Mucosa of descending colon (tissue), 3 donors: ENCODE results near the gene DGKB. TPM values are rescaled to one million over a fixed set of nuclear protein-coding genes. Genes with fewer than 3 reads are reported as not detected.
A peak's percentile ranks its signal among the peaks of the same experiment; 100 is the strongest.

Source experiments
- ATAC-seq: fragments of 200-7000 bp; cut with Tn5 transposase; one replicate; pipeline ENCODE4 v1.9.1; 2020; ENCODE audit warnings: mild to moderate bottlenecking, moderate library complexity
- DNase-seq, 3 donors: peaks; one replicate each; pipeline ENCODE4 v3.0.0-alpha.2; 2020
- H3K36me3 ChIP-seq: fragments of 200-600 bp; one replicate; pipeline ENCODE4 v1.8.0; 2021; ENCODE audit warnings: low read depth, mild to moderate bottlenecking
- H3K4me1 ChIP-seq: fragments of 200-600 bp; one replicate; pipeline ENCODE4 v1.8.0; 2021; ENCODE audit warnings: low read depth, mild to moderate bottlenecking
- H3K4me3 ChIP-seq: fragments of 200-600 bp; one replicate; pipeline ENCODE4 v1.8.0; 2021; ENCODE audit warnings: mild to moderate bottlenecking
- H3K9me3 ChIP-seq: fragments of 200-600 bp; one replicate; pipeline ENCODE4 v1.8.0; 2021; ENCODE audit warnings: mild to moderate bottlenecking
- intact Hi-C, 2 donors: fragments of 100-400 bp; cut with DNase I in 1 of 2; cut with micrococcal nuclease in 1 of 2; formaldehyde crosslinking; loops; one replicate each; pipeline versions ENCODE4 v1.11.0 to v1.11.1; 2022; cut with DNase I, micrococcal nuclease
- total RNA-seq, 3 donors: library from RNA; stranded (reverse); fragmentation: NEBNext Ultra II Directional in 2 of 3; extraction: Animal tissue kit (Norgen Biotek cat#: 25700) in 2 of 3; gene quantifications; one replicate each; pipeline versions ENCODE4 v1.2.1 to v1.2.4, GENCODE V29; 2021 to 2023
- TF ChIP-seq, protein P1 (sequence below): fragments of 200-600 bp; IDR thresholded peaks from one replicate; pipeline ENCODE4 v1.8.0; 2022; ENCODE audit warnings: antibody characterized with exemption, mild to moderate bottlenecking
- donor health status: DM: no; HTN: no; CAD: no; lungs with moderate emphysema.
- donor health status: DM: no; HTN: no; CAD: no.
- donor health status: DM: no; HTN: yes; CAD: no.

The DGKB gene
- total RNA-seq, 3 donors from 2014 or later: 0.19 to 5.6 (median 0.78) TPM

DNA sequence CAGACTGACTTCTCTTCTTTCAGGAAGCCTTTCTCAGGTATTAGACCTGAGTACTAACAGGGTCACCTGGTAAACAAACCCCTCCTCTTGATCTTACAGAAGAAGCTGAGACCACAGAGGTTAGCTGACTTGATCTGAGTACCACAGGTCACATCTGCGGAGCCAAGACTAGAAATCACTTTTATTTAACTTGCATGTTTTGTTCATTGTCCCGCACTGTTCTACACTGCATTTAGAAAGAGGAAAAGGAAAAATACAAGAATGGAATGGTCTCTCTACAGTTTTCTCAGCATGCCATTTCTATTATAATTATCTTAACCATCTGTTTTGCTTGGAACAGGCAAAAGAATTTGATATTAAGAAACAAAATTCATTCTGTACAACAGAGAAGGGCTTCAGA is 667.5 kb downstream of the DGKB start:
- TF ChIP-seq, protein P1, sequence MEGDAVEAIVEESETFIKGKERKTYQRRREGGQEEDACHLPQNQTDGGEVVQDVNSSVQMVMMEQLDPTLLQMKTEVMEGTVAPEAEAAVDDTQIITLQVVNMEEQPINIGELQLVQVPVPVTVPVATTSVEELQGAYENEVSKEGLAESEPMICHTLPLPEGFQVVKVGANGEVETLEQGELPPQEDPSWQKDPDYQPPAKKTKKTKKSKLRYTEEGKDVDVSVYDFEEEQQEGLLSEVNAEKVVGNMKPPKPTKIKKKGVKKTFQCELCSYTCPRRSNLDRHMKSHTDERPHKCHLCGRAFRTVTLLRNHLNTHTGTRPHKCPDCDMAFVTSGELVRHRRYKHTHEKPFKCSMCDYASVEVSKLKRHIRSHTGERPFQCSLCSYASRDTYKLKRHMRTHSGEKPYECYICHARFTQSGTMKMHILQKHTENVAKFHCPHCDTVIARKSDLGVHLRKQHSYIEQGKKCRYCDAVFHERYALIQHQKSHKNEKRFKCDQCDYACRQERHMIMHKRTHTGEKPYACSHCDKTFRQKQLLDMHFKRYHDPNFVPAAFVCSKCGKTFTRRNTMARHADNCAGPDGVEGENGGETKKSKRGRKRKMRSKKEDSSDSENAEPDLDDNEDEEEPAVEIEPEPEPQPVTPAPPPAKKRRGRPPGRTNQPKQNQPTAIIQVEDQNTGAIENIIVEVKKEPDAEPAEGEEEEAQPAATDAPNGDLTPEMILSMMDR: no peak
- Histone ChIP-seq H3K36me3 (no peaks in the 10 kb centered on the region), H3K9me3 (no peaks in the 10 kb centered on the region), H3K4me3 (no peak overlapping the region), H3K4me1 (peaks cover 8% of the 10 kb centered on the region)
- ATAC-seq: no peak
- no peak for DNase-seq
- intact Hi-C loops: no loop called here

DNA sequence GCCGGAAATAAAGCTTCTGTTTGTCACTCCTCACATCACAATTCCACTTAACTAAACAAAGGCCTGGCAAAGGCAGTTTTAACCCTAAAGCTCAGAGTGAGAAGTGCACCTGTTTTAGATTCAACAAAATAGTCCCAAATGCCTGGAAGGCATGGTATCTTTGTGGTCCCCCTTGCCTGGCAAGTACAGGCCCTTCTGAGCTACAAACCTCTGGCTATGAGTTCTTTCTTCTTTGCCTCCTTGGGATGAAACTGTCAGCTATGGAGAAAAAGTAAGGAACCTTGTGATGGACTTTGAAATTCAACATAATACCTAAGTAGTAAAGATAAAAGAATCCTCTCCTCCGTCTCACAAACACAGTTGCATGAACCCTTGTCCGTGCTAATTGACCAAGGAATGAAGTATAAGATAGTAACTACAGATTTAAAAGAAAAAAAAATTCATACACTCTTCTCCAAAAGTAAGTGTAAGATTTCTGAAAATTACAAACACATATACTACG is 668.6 kb downstream of the DGKB start:
- H3K36me3 ChIP-seq: no peaks in the 10 kb centered on the region
- intact Hi-C loops: no loop called here
- peak; percentile 35 for ATAC-seq
- H3K9me3 ChIP-seq: no peaks in the 10 kb centered on the region
- TF ChIP-seq, protein P1: no peak
- DNase-seq: peak in 1 of 3 donors; percentile 15
- H3K4me1 ChIP-seq: peaks cover 8% of the 10 kb centered on the region
- no peak overlapping the region for H3K4me3 ChIP-seq

DNA sequence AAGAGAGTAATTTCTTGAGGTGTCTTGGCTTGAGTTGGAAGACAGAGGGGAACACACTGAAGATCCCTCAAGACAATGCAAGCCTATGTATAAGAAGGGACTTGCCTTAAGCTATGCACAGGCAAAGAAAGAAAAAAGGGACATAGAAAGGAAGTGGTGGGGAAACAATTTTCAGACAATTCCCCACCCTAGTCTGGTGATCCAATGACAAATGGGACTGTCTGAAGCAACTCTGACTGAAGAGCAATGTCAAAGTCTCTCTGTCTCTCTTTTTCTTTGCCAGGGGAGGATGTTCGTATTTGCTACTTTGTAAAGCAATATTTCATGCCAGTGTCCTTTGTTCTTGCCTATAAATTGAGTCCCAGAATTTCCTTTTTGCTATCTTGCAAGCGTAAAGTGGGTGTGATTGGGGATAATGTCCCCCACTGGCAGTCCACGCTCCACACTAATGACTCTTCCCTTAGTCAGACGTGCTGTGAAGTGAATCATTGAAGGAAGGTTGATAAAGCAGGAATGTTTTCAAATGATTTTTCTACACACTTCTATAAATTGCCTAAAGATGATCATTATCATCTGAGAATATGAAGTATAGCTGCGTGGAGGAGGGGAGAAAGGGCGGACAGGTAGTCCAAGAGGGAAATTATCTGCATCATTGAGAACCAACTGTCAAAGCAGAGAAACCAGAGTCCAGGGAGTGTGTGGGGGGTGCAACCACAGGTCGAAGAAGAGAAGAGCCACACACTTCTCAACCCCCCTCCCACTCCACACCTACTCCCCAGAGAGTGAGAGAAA is 669.3 kb downstream of the DGKB start:
- peak; percentile 70 for ATAC-seq
- Histone ChIP-seq H3K9me3 (no peaks in the 10 kb centered on the region), H3K4me3 (no peak overlapping the region), H3K4me1 (peaks cover 8% of the 10 kb centered on the region), H3K36me3 (no peaks in the 10 kb centered on the region)
- peak in 2 of 3 donors; percentile 13 to 24 for DNase-seq
- TF ChIP-seq, protein P1: no peak
- intact Hi-C loops: no loop called here

DNA sequence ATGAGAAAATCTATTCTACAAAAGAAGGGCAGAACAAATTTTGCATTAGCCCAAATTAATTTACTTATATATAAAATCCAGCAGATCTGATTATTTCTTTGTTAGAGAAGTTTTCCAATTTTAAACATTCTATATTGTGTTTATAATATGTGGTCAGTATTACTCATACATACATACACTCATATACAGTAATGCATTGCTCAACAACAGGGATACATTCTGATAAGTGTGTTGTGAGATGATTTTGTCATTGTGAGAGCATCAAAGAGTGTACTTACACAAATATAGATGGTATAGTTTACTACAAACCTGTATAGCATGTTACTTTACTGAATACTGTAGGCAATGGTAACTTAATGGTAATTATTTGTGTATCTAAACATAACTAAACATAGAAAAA is 673.5 kb downstream of the DGKB start:
- H3K36me3 ChIP-seq: no peaks in the 10 kb centered on the region
- H3K4me1 ChIP-seq: peaks cover 3% of the 10 kb centered on the region
- TF ChIP-seq, protein P1: no peak
- no peaks in the 10 kb centered on the region for H3K9me3 ChIP-seq
- no peak for ATAC-seq
- DNase-seq: no peak
- H3K4me3 ChIP-seq: no peak overlapping the region
- intact Hi-C loops: no loop called here

DNA sequence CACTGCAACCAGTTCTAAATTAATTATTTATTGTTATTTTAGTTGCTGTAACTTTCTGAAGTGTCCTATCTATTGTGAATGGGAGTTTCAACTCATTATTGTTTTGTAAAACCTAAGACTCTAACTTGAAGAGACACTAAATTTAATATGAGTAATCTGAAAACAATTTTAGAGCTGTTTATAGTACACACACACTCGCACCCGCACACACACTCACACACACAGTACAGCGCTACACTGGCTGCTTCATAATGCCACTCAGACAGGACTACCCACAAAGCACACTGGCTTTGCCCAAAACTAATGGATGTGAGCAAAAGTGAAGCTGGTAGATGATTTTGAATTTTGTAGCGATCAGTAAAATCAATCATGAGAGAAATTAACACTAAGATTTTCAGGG is 674.2 kb downstream of the DGKB start:
- ATAC-seq: no peak
- H3K4me1 ChIP-seq: no peaks in the 10 kb centered on the region
- H3K9me3 ChIP-seq: no peaks in the 10 kb centered on the region
- DNase-seq: no peak
- intact Hi-C loops: no loop called here
- H3K36me3 ChIP-seq: no peaks in the 10 kb centered on the region
- TF ChIP-seq, protein P1: no peak
- no peak overlapping the region for H3K4me3 ChIP-seq
